Parietal lobe (tissue), 1 donor: Measurements from ENCODE around the gene PSMC6. TPM values are rescaled to one million over a fixed set of nuclear protein-coding genes. Genes with fewer than 3 reads are reported as not detected.

ENCODE experiments used
- total RNA-seq: library from RNA; depleted of rRNA; stranded (reverse); fragments of >200 nt; gene quantifications from one replicate; pipeline ENCODE4 v1.2.3, GENCODE V29; 2014

PSMC6 gene
- total RNA-seq, result 137 TPM

DNA sequence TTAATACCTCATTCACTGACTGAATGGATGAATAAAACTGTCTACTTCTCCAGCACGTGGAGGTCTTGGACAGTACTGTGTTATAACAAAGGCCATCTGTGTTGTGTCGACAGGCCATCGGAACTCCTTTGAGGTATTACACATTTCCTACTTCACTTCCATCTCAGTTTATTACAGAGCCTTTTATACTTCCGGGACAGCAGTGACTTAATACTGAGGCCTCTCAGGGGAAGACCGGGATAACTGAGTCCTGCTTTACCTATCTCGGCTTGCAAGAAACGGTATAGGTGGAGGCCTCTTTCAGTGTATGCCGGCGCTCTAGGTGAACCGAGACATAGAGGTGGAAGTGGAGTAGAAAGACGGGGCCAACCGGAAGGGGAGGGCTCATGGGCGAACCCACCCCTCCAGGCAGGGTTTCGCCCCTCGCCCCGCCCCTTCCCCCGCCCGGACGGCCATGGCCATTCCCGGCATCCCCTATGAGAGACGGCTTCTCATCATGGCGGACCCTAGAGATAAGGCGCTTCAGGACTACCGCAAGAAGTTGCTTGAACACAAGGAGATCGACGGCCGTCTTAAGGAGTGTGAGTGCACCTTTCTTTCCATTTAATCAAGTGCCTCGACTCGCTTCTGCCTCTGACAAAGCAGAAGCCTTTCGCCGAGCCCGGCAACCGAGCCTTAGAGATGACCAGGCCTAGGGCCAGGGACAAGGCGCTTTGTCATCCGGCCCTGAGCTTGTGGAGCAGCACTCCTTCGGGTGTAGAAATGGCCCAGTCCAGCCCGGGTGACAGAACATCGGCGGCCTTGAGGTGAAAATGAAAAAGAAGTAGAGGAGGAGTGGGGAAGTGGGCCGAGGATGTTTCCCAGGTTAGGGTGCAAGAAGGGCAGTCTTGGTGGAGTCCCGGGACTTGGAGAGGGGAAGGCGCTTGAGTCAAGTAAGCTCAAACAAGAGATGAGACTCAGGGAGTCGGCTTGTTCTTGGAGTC lies at the start of gene PSMC6:
PSMC6 (plus strand) TSS at position 477 of the 983 bp plus-strand sequence; CDS start at position 497, 20 bp downstream.

DNA sequence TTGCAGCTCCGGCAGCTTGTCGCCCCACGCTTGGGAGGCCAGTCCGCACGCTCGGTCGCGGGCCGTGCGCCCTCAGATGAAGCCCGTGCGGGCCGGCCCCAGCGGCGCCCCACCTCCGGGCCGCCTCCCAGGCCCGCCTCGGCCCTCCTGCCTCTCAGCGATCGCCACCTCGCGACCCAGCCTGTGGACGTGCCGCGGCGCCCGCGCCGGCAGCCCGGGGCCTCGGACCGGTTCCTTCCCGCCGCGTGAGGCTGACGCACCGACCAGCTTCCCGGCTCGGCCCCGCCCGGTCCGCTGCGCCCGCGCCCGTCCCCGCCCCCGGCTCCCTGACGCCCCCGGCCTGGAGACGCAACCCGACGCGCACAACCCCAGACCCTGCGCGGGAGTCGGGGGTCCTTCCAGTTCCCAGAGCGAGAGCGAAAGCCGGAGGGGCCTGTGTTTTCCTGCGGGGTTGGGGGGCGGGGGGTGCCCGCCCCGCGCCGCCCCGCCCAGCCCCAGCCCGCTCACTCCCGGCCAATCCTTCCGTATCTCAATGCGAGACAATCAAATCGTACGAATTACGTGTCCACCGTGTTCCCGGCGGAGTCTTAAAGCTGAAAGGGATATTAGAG lies 11.4 kb upstream of the PSMC6 start, which contains the start of gene ERO1A:
ERO1A (minus strand) TSS at position 78 of the 611 bp plus-strand sequence; CDS start at position 1, 77 bp downstream.

DNA sequence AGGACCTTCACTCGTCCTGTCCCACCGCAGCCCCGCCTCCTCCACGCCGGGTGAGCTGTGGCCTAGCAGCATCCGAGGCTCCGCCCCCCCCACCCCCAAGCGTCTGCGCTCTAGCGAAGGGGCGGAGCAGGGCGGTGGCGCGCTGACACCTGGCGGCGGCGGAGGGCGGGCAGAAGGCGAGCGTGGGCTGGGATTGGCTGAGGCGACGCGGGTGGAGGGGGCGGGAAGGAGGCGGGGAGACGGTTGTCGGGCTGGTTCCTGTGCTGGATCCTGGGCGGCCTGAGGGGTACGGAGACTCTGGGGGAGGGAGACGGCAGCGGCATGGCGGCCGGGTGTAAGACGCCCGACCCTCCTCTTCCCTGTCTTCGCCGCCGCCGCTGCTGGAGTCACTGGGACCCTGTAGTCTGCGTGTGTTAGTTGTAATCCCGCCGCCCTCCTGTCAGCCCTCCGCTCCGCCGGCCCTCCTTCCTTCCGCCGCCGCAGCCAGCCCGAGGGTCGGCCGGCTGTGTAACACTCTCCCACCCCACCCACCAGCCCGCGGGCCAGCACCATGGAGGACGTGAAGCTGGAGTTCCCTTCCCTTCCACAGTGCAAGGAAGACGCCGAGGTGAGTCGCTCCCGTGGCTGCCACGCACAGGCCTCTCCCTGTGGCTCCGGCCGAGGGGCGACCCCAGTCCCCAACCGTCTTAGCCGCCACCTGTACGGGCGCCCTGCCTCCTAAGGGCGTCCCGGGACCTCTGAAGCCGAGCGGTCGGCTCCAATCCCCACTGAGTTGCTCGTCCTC lies 23.1 kb downstream of the PSMC6 start, which contains the start of gene STYX:
STYX (plus strand) TSS at position 242 of the 784 bp plus-strand sequence; CDS start at position 551, 309 bp downstream.

Other genes starting within 250 kb of the PSMC6 start
- 46.3 TPM for gene TXNDC16, start 154.7 kb upstream of the PSMC6 start, total RNA-seq
- 33.2 TPM for gene GPR137C, start 154.4 kb upstream of the PSMC6 start, total RNA-seq
- 47.6 TPM for gene ERO1A, start 11.6 kb upstream of the PSMC6 start, total RNA-seq
- gene STYX, start 23.0 kb downstream of the PSMC6 start, total RNA-seq, result 21.6 TPM
- 15.7 TPM for gene GNPNAT1, start 84.4 kb downstream of the PSMC6 start, total RNA-seq
- gene FERMT2, start 243.8 kb downstream of the PSMC6 start, total RNA-seq, result 98.3 TPM